ENCODE results near the gene ERMAP. TPM values are rescaled to one million over a fixed set of nuclear protein-coding genes. Genes with fewer than 3 reads are reported as not detected.
"Not testable (repeated sequence)": the region's sequence is repeated elsewhere in the genome, so short reads cannot be mapped to it uniquely, and the experiment has no call there.

The ERMAP gene
- total RNA-seq, 4 donors from 2014 or later, result 4.1 to 14.2 (median 8.3) TPM

GRCh38 chr1:42860339-42861013 is 43.6 kb downstream of the ERMAP start:
- Histone ChIP-seq H3K4me3 (no peak overlapping the region), H3K9me3 (peaks cover 0 to 15% (median 0%) of the 10 kb centered on the region in 4 donors), H3K36me3 (no peaks in the 10 kb centered on the region), H3K4me1 (no peaks in the 10 kb centered on the region), H3K27ac (no peak overlapping the region), H3K27me3 (no peaks in the 10 kb centered on the region)
- no peak for TF ChIP-seq POLR2A (IDR thresholded peaks at IDR 0.05)
- no peak for TF ChIP-seq EP300 (IDR thresholded peaks at IDR 0.05)
- TF ChIP-seq CTCF (IDR thresholded peaks at IDR 0.05), result no peak
- no peak for DNase-seq (ENCODE audit: low spot score in 2 of 2)
- 60 to 64% methylated on average over 4 of the region's 4 CpGs for WGBS, 2 donors

DNA sequence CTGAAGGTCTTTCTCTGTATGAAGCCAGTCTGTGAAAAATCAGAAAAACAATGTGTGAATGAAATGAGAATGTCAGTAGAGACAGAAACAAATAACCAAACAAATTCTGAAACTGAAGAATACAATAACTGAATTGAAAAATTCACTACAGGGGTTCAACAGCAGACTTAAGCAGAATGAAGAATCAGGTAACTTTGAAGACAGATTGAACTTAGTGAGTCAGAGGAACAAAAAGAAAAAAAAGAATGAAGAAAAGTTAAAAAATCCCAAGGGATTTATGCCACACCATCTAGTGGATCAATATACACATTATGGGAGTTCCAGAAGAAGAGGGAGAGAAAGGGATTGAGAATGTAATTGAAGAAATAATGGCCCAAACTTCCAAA is 44.1 kb downstream of the ERMAP start:
- Histone ChIP-seq H3K4me3 (no peak overlapping the region), H3K4me1 (no peaks in the 10 kb centered on the region), H3K27me3 (no peaks in the 10 kb centered on the region), H3K36me3 (no peaks in the 10 kb centered on the region), H3K9me3 (peaks cover 0 to 15% (median 0%) of the 10 kb centered on the region in 4 donors), H3K27ac (no peak overlapping the region)
- no peak for DNase-seq (ENCODE audit: low spot score in 2 of 2)
- TF ChIP-seq POLR2A (IDR thresholded peaks at IDR 0.05) (no peak), EP300 (IDR thresholded peaks at IDR 0.05) (no peak), CTCF (IDR thresholded peaks at IDR 0.05) (no peak)

GRCh38 chr1:42866549-42866948 is 49.6 kb downstream of the ERMAP start:
- WGBS, 2 donors, result 84 to 92% methylated on average over 5 of the region's 5 CpGs
- TF ChIP-seq CTCF (IDR thresholded peaks at IDR 0.05) (no peak), EP300 (IDR thresholded peaks at IDR 0.05) (no peak), POLR2A (IDR thresholded peaks at IDR 0.05) (no peak)
- H3K36me3 ChIP-seq, result no peaks in the 10 kb centered on the region
- H3K27ac ChIP-seq, result no peak overlapping the region
- H3K9me3 ChIP-seq, result peaks cover 0 to 3% (median 0%) of the 10 kb centered on the region in 4 donors
- no peak for DNase-seq (ENCODE audit: low spot score in 2 of 2)
- H3K4me1 ChIP-seq, result no peaks in the 10 kb centered on the region
- H3K4me3 ChIP-seq, result no peak overlapping the region
- no peaks in the 10 kb centered on the region for H3K27me3 ChIP-seq

- H3K9me3 ChIP-seq; DNase-seq (ENCODE audit: low spot score in 2 of 2); H3K4me3 ChIP-seq; H3K27me3 ChIP-seq; H3K36me3 ChIP-seq; H3K27ac ChIP-seq; H3K4me1 ChIP-seq: not testable (repeated sequence)
- WGBS, 2 donors, result 81 to 85% methylated on average over 4 of the region's 4 CpGs
Observed at GRCh38 chr1:42868466-42868865, 51.5 kb downstream of the ERMAP start.

GRCh38 chr1:42869254-42869653 is 52.3 kb downstream of the ERMAP start:
- not testable (repeated sequence) for H3K36me3 ChIP-seq; H3K27ac ChIP-seq; H3K4me1 ChIP-seq; H3K4me3 ChIP-seq; DNase-seq (ENCODE audit: low spot score in 2 of 2); H3K27me3 ChIP-seq
- H3K9me3 ChIP-seq, result peaks cover 0 to 18% (median 3%) of the 10 kb centered on the region in 4 donors
- WGBS, 2 donors, result 68 to 74% methylated on average over 2 of the region's 2 CpGs

- H3K36me3 ChIP-seq; H3K4me1 ChIP-seq; H3K4me3 ChIP-seq; DNase-seq (ENCODE audit: low spot score in 2 of 2); H3K27ac ChIP-seq; H3K27me3 ChIP-seq: not testable (repeated sequence)
- WGBS, 2 donors, result 71 to 81% methylated on average over 2 of the region's 2 CpGs
- peaks cover 0 to 18% (median 3%) of the 10 kb centered on the region in 4 donors for H3K9me3 ChIP-seq
Observed at GRCh38 chr1:42869751-42870150, 52.8 kb downstream of the ERMAP start.

DNA sequence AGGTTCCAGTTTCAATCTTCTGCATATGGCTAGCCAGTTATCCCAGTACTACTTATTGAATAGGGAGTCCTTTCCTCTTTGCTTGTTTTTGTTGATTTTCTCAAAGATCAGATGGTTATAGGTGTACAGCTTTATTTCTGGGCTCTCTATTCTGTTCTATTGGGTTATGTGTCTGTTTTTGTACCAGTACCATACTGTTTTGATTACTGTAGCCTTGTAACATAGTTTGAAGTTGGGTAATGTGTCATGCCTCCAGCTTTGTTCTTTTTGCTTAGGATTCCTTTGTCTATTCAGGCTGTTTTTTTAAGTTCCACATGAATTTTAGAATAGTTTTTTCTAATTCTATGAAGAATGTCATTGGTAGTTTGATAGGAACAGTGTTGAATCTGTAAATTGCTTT is 56.2 kb downstream of the ERMAP start:
- H3K4me3 ChIP-seq; H3K27ac ChIP-seq; H3K27me3 ChIP-seq; H3K4me1 ChIP-seq; DNase-seq (ENCODE audit: low spot score in 2 of 2); H3K36me3 ChIP-seq: not testable (repeated sequence)
- peaks cover 0 to 18% (median 3%) of the 10 kb centered on the region in 4 donors for H3K9me3 ChIP-seq

All from tibial nerve (tissue), 4 donors.